SHP77 treated with DMSO at 0.1 percent for 48 hours (cell line): ENCODE results near the gene NT5C3A.
"Not testable (repeated sequence)": the region's sequence is repeated elsewhere in the genome, so short reads cannot be mapped to it uniquely, and the experiment has no call there.

ENCODE experiments used
- DNase-seq: peaks from one replicate; lab custom pipeline; 2025; lab: John Stamatoyannopoulos, UW

The NT5C3A gene

GRCh38 chr7:33041631-33042428 is 20.7 kb downstream of the NT5C3A start:
- DNase-seq, result no peak

- no peak for DNase-seq
Measured at GRCh38 chr7:33040803-33041516, 21.6 kb downstream of the NT5C3A start.

GRCh38 chr7:33039903-33040292 is 22.7 kb downstream of the NT5C3A start:
- DNase-seq, result no peak

- DNase-seq, result no peak
Measured at GRCh38 chr7:33039257-33039902, 23.2 kb downstream of the NT5C3A start.

GRCh38 chr7:33038639-33039038 is 23.9 kb downstream of the NT5C3A start:
- DNase-seq, result no peak

GRCh38 chr7:33035776-33036175 is 26.8 kb downstream of the NT5C3A start:
- DNase-seq, result no peak

GRCh38 chr7:33024189-33024757 is 38.3 kb downstream of the NT5C3A start:
- no peak for DNase-seq

- no peak for DNase-seq
Measured at GRCh38 chr7:33012364-33012763, 50.2 kb downstream of the NT5C3A start.

- no peak for DNase-seq
Measured at GRCh38 chr7:33009734-33010133, 52.8 kb downstream of the NT5C3A start.

GRCh38 chr7:33005690-33006089 is 56.9 kb downstream of the NT5C3A start:
- not testable (repeated sequence) for DNase-seq

GRCh38 chr7:33005193-33005592 is 57.4 kb downstream of the NT5C3A start:
- DNase-seq, result not testable (repeated sequence)

GRCh38 chr7:33004104-33004616 is 58.4 kb downstream of the NT5C3A start:
- DNase-seq, result not testable (repeated sequence)

- DNase-seq, result not testable (repeated sequence)
Measured at GRCh38 chr7:33003111-33003510, 59.5 kb downstream of the NT5C3A start.

- DNase-seq, result not testable (repeated sequence)
Measured at GRCh38 chr7:32999380-32999779, 63.2 kb downstream of the NT5C3A start.

GRCh38 chr7:32998361-32999171 is 64.0 kb downstream of the NT5C3A start:
- DNase-seq, result peak; percentile 83

- DNase-seq, result not testable (repeated sequence)
Measured at GRCh38 chr7:32997956-32998355, 64.6 kb downstream of the NT5C3A start.

- not testable (repeated sequence) for DNase-seq
Measured at GRCh38 chr7:32992750-32993149, 69.8 kb downstream of the NT5C3A start.

- not testable (repeated sequence) for DNase-seq
Measured at GRCh38 chr7:32991975-32992700, 70.4 kb downstream of the NT5C3A start.

GRCh38 chr7:32991068-32991585 is 71.4 kb downstream of the NT5C3A start:
- DNase-seq, result not testable (repeated sequence)

- peak; percentile 87 for DNase-seq
Measured at GRCh38 chr7:32988148-32988547, 74.4 kb downstream of the NT5C3A start.
